K562 (cell line): ENCODE results near the gene BET1L. TPM values are rescaled to one million over a fixed set of nuclear protein-coding genes. Genes with fewer than 3 reads are reported as not detected.

Source experiments
- ARID1B ChIP-seq: fragments of 450-650 bp; IDR thresholded peaks from 2 replicates; pipeline ENCODE4 v1.6.1; 2016; ENCODE audit warnings: antibody characterized with exemption, mild to moderate bottlenecking, inconsistent platforms
- CBX3 ChIP-seq, 2 experiments: IDR thresholded peaks; 1 replicate in 1 of 2; 2 replicates in 1 of 2; pipeline ENCODE4 v1.6.1; 2012; ENCODE audit warnings: inconsistent platforms in 2 of 2, low read length in 2 of 2, borderline replicate concordance in 1 of 2, control low read depth in 1 of 2
- FOXK1 ChIP-seq: sonication (generic); formaldehyde crosslinking; IDR thresholded peaks from 2 replicates; pipeline ENCODE4 v1.8.0; 2022; ENCODE audit warnings: missing genetic modification reagents, mild to moderate bottlenecking, borderline replicate concordance
- GATAD2A ChIP-seq: fragments of 450-650 bp; IDR thresholded peaks from 2 replicates; pipeline ENCODE4 v1.6.1; 2017
- HNRNPUL1 ChIP-seq: fragments of 200-400 bp; formaldehyde crosslinking; IDR thresholded peaks from 2 replicates; pipeline ENCODE4 v1.6.1; 2017; ENCODE audit warnings: low read length
- MBD2 ChIP-seq: sonication (generic); IDR thresholded peaks from 2 replicates; pipeline ENCODE4 v1.6.1; 2016; ENCODE audit warnings: low read depth, borderline replicate concordance
- MCM5 ChIP-seq: fragments of 450-650 bp; IDR thresholded peaks from 2 replicates; pipeline ENCODE4 v1.6.1; 2016; ENCODE audit warnings: low read depth
- POLR2AphosphoS5 ChIP-seq: IDR thresholded peaks from 2 replicates; pipeline ENCODE4 v1.6.1; 2011; ENCODE audit warnings: mild to moderate bottlenecking, low read depth, low read length, moderate library complexity; ENCODE audit not compliant: control insufficient read depth, insufficient read depth
- RBM15 ChIP-seq: fragments of 200-400 bp; formaldehyde crosslinking; IDR thresholded peaks from 2 replicates; pipeline ENCODE4 v1.6.1; 2018; ENCODE audit warnings: mild to moderate bottlenecking, low read length, moderate library complexity; ENCODE audit not compliant: insufficient read depth
- SMARCE1 ChIP-seq: fragments of 450-650 bp; IDR thresholded peaks from 2 replicates; pipeline ENCODE4 v1.7.1; 2016; ENCODE audit warnings: mild to moderate bottlenecking
- TEAD1 ChIP-seq, 2 experiments: fragments of 450-650 bp in 1 of 2; sonication (generic) in 1 of 2; formaldehyde crosslinking; IDR thresholded peaks; 2 replicates each; pipeline versions ENCODE4 v1.4.0 to v1.8.0; 2020 to 2022; ENCODE audit warnings: mild to moderate bottlenecking in 2 of 2, missing genetic modification reagents in 1 of 2
- TEAD4 ChIP-seq, 2 experiments: sonication (generic) in 1 of 2; formaldehyde crosslinking in 1 of 2; IDR thresholded peaks; 2 replicates each; pipeline versions ENCODE4 v1.6.1 to v1.8.0; 2012 to 2022; ENCODE audit warnings: borderline replicate concordance in 1 of 2, inconsistent platforms in 1 of 2, low read length in 1 of 2, mild to moderate bottlenecking in 1 of 2, missing genetic modification reagents in 1 of 2
- ZNF79 ChIP-seq: fragments of 250-450 bp; sonication (Bioruptor Pico); IDR thresholded peaks from 2 replicates; pipeline ENCODE4 v1.4.0; 2020; ENCODE audit warnings: low read depth, mild to moderate bottlenecking, moderate library complexity
- ZZZ3 ChIP-seq: fragments of 450-650 bp; IDR thresholded peaks from 2 replicates; pipeline ENCODE4 v1.6.1; 2016; ENCODE audit warnings: antibody characterized with exemption, mild to moderate bottlenecking, moderate library complexity
- polyA plus RNA-seq, 8 experiments: library from polyadenylated mRNA; depleted of rRNA in 4 of 8; stranded (reverse) in 5 of 8; unstranded in 3 of 8; fragments of >200 nt; fragmentation: Nextera tagmentation in 2 of 8; fragmentation: Illumina TruSeq in 1 of 8; extraction: Ambion mirVana in 2 of 8; extraction: Trizol in 1 of 8; gene quantifications; 2 replicates each; pipeline versions ENCODE4 v1.2.1 to v1.2.3, GENCODE V29; 2011 to 2014; ENCODE audit warnings: inconsistent platforms in 1 of 8, missing spikeins in 1 of 8
- total RNA-seq, 7 experiments: library from RNA; depleted of rRNA in 6 of 7; stranded (reverse); fragments of >200 nt in 6 of 7; fragmentation: Illumina TruSeq in 2 of 7; extraction: Trizol in 2 of 7; gene quantifications; 2 replicates each; pipeline versions ENCODE4 v1.2.1 to v1.2.3, GENCODE V29; 2011 to 2021; ENCODE audit warnings: low replicate concordance in 1 of 7
- TF ChIP-seq, protein P1 (sequence below): fragments of 450-650 bp; formaldehyde crosslinking; conservative IDR thresholded peaks from 2 replicates; pipeline ENCODE4 v1.4.0; 2022; ENCODE audit warnings: mild to moderate bottlenecking, missing genetic modification characterization
- TF ChIP-seq, protein P2 (sequence below): fragments of 450-650 bp; conservative IDR thresholded peaks from 2 replicates; pipeline ENCODE4 v1.6.1; 2016; ENCODE audit warnings: missing genetic modification characterization, low read depth, mild to moderate bottlenecking, control low read depth, missing compliant biosample characterization
- TF ChIP-seq, protein P3 (sequence below): IDR thresholded peaks from 2 replicates; pipeline ENCODE4 v1.6.1; 2012; ENCODE audit warnings: low read depth, low read length, improper control_type of control experiment, borderline replicate concordance
- TF ChIP-seq, protein P4 (sequence below), 3 experiments: fragments of 200-800 bp in 1 of 3; sonication (Bioruptor generic) in 1 of 3; sonication (generic) in 1 of 3; formaldehyde crosslinking in 1 of 3; IDR thresholded peaks; 2 replicates each; pipeline versions ENCODE4 v1.6.1 to v1.8.0; 2016 to 2022; ENCODE audit warnings: mild to moderate bottlenecking in 2 of 3, missing compliant biosample characterization in 2 of 3, missing genetic modification characterization in 2 of 3, missing genetic modification reagents in 1 of 3
- TF ChIP-seq, protein P5 (sequence below): sonication (generic); formaldehyde crosslinking; IDR thresholded peaks from 2 replicates; pipeline ENCODE4 v1.8.0; 2022; ENCODE audit warnings: missing genetic modification reagents, mild to moderate bottlenecking, moderate library complexity, borderline replicate concordance

BET1L gene
- total and polyA plus RNA-seq, 9 of the 15 experiments (the other 6 are each of a cell fraction or from before 2014, with no cell fraction given) = 9.9 to 69.1 (median 19.9) TPM

DNA sequence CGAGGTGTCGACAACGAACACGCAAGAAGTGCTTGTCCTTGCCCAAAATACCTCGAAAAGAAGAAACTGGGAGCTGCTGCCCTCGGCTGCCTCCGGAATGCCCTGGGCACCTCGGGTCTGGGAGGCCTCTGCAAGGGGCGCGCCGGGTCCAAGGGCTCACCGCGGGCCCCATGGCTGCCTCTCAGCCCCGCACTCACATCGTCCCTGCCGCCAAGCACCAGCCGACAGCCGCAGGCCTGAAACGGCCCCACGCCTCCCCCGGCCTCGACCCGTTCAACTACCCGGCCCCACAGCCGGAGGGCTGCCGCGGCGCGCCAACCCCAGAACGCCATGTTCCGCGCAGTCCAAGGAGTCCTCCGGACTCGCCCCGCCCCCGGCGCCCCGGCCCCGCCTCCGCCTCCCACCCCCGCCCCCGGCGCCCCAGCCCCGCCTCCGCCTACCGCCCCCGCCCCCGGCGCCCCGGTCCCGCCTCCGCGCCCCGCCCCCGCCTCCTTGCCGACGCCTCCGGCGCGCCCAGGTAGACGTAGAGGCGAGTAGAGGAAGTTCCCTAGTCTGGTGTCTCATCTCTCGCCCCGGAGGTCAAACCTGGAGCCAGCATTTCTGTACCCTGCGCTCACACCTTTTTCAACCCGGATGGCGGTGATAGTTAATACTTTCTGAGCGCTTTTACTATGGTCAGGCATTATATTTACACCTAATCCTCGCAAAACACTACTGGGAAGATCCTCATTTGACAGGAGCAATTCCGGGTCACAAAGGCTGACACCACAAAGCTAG is 29.0 kb upstream of the BET1L start, which contains the start of gene SIRT3 (continued):
- TF ChIP-seq, protein P1, sequence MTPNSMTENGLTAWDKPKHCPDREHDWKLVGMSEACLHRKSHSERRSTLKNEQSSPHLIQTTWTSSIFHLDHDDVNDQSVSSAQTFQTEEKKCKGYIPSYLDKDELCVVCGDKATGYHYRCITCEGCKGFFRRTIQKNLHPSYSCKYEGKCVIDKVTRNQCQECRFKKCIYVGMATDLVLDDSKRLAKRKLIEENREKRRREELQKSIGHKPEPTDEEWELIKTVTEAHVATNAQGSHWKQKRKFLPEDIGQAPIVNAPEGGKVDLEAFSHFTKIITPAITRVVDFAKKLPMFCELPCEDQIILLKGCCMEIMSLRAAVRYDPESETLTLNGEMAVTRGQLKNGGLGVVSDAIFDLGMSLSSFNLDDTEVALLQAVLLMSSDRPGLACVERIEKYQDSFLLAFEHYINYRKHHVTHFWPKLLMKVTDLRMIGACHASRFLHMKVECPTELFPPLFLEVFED (CRISPR knock-in tag) = no peak
- TF ChIP-seq CBX3 (IDR thresholded peaks at IDR 0.05; ENCODE audit: borderline replicate concordance in 1 of 2, low read length in 2 of 2) = no peak
- TF ChIP-seq, protein P2, sequence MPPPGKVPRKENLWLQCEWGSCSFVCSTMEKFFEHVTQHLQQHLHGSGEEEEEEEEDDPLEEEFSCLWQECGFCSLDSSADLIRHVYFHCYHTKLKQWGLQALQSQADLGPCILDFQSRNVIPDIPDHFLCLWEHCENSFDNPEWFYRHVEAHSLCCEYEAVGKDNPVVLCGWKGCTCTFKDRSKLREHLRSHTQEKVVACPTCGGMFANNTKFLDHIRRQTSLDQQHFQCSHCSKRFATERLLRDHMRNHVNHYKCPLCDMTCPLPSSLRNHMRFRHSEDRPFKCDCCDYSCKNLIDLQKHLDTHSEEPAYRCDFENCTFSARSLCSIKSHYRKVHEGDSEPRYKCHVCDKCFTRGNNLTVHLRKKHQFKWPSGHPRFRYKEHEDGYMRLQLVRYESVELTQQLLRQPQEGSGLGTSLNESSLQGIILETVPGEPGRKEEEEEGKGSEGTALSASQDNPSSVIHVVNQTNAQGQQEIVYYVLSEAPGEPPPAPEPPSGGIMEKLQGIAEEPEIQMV (tag) = no peak
- TF ChIP-seq ARID1B = no peak
- TF ChIP-seq, protein P3, sequence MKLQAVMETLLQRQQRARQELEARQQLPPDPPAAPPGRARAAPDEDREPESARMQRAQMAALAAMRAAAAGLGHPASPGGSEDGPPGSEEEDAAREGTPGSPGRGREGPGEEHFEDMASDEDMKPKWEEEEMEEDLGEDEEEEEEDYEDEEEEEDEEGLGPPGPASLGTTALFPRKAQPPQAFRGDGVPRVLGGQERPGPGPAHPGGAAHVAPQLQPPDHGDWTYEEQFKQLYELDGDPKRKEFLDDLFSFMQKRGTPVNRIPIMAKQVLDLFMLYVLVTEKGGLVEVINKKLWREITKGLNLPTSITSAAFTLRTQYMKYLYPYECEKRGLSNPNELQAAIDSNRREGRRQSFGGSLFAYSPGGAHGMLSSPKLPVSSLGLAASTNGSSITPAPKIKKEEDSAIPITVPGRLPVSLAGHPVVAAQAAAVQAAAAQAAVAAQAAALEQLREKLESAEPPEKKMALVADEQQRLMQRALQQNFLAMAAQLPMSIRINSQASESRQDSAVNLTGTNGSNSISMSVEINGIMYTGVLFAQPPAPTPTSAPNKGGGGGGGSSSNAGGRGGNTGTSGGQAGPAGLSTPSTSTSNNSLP = no peak
- TF ChIP-seq TEAD4 (IDR thresholded peaks at IDR 0.05; ENCODE audit: low read length) = peak; percentile 45
- TF ChIP-seq TEAD4 (CRISPR knock-in tag; IDR thresholded peaks at IDR 0.05; ENCODE audit: borderline replicate concordance) = no peak
- TF ChIP-seq SMARCE1 = peak; percentile 26; the same call in 1 of the 2 replicates
- no peak for TF ChIP-seq MBD2
- peak; percentile 61; the same call in 1 of the 2 replicates for TF ChIP-seq HNRNPUL1
- no peak for TF ChIP-seq RBM15
- TF ChIP-seq, protein P4, sequence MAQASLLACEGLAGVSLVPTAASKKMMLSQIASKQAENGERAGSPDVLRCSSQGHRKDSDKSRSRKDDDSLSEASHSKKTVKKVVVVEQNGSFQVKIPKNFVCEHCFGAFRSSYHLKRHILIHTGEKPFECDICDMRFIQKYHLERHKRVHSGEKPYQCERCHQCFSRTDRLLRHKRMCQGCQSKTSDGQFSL (CRISPR knock-in tag; IDR thresholded peaks at IDR 0.05) = no peak
- TF ChIP-seq, protein P4 (tag; IDR thresholded peaks at IDR 0.05) = no peak
- no peak for TF ChIP-seq GATAD2A
- TF ChIP-seq ZZZ3 = no peak; the same call in 1 of the 2 replicates
- no peak for TF ChIP-seq MCM5
- peak in 1 of 2 experiments; percentile 45; a peak in 1 of 4 replicates for TF ChIP-seq TEAD1 (CRISPR knock-in tag; IDR thresholded peaks at IDR 0.05)
- TF ChIP-seq, protein P5, sequence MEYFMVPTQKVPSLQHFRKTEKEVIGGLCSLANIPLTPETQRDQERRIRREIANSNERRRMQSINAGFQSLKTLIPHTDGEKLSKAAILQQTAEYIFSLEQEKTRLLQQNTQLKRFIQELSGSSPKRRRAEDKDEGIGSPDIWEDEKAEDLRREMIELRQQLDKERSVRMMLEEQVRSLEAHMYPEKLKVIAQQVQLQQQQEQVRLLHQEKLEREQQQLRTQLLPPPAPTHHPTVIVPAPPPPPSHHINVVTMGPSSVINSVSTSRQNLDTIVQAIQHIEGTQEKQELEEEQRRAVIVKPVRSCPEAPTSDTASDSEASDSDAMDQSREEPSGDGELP (CRISPR knock-in tag) = peak; percentile 19
- TF ChIP-seq POLR2AphosphoS5 = peak; percentile 59; the same call in 1 of the 2 replicates
- no peak for TF ChIP-seq ZNF79
- TF ChIP-seq FOXK1 (CRISPR knock-in tag) = no peak
